Measurements from ENCODE around the gene RAPGEF5. TPM values are rescaled to one million over a fixed set of nuclear protein-coding genes. Genes with fewer than 3 reads are reported as not detected.

The RAPGEF5 gene
- total RNA-seq, 2 donors from 2014 or later: 7.4 to 29.8 TPM

Small RNAs within 50 kb of the gene (small RNA-seq; reads per million reads assigned to genes)
- gene RNA5SP227: 0 reads per million in 2 donors

Other genes starting within 250 kb of the RAPGEF5 start
- 1 to 10 TPM in 1 of 2 donors, not detected in 1; 6.4 TPM for gene STEAP1B, start 143.0 kb upstream of the RAPGEF5 start, total RNA-seq